Ishikawa (cell line): Measurements from ENCODE around the gene PIP4K2A.

Experiments
- TAF1 ChIP-seq: IDR thresholded peaks from 2 replicates; pipeline ENCODE4 v1.6.1; 2012; ENCODE audit warnings: low read depth, mild to moderate bottlenecking
- YY1 ChIP-seq: IDR thresholded peaks from 2 replicates; pipeline ENCODE4 v1.6.1; 2012; ENCODE audit warnings: low read depth

GRCh38 chr10:22489467-22489866 is 224.9 kb downstream of the PIP4K2A start:
- no peak for TF ChIP-seq YY1
- no peak for TF ChIP-seq TAF1
